Central memory CD8-positive, alpha-beta T cell (primary cell): ENCODE results near the gene MRM3.

ENCODE experiments used
- ATAC-seq: fragments of 150-1000 bp; cut with Tn5 transposase; replicated peaks from 2 replicates; pipeline ENCODE4 v1.10.0; 2022; ENCODE audit warnings: mild to moderate bottlenecking, moderate FRiP score, moderate number of reproducible peaks; ENCODE audit not compliant: poor library complexity, severe bottlenecking; ENCODE audit errors: extremely low read depth
- DNase-seq, 2 donors: peaks; one replicate each; pipeline ENCODE4 v3.0.0; 2021; ENCODE audit warnings: low spot score in 2 of 2
- H3K27ac Mint-ChIP-seq: one replicate; pipeline ENCODE4 v1.8.0; 2022; ENCODE audit warnings: low read depth, mild to moderate bottlenecking, moderate library complexity, mixed read lengths
- H3K27me3 Mint-ChIP-seq: one replicate; pipeline ENCODE4 v1.8.0; 2022; ENCODE audit warnings: mixed read lengths
- H3K36me3 Mint-ChIP-seq: one replicate; pipeline ENCODE4 v1.8.0; 2022; ENCODE audit warnings: mild to moderate bottlenecking, moderate library complexity, mixed read lengths; ENCODE audit not compliant: insufficient read depth
- H3K4me1 Mint-ChIP-seq: one replicate; pipeline ENCODE4 v1.8.0; 2022; ENCODE audit warnings: mixed read lengths
- H3K4me3 Mint-ChIP-seq: one replicate; pipeline ENCODE4 v1.8.0; 2022; ENCODE audit warnings: mild to moderate bottlenecking, moderate library complexity, mixed read lengths
- H3K9me3 Mint-ChIP-seq: one replicate; pipeline ENCODE4 v1.8.0; 2022; ENCODE audit warnings: mixed read lengths

The MRM3 gene, protein sequence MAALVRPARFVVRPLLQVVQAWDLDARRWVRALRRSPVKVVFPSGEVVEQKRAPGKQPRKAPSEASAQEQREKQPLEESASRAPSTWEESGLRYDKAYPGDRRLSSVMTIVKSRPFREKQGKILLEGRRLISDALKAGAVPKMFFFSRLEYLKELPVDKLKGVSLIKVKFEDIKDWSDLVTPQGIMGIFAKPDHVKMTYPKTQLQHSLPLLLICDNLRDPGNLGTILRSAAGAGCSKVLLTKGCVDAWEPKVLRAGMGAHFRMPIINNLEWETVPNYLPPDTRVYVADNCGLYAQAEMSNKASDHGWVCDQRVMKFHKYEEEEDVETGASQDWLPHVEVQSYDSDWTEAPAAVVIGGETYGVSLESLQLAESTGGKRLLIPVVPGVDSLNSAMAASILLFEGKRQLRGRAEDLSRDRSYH

DNA sequence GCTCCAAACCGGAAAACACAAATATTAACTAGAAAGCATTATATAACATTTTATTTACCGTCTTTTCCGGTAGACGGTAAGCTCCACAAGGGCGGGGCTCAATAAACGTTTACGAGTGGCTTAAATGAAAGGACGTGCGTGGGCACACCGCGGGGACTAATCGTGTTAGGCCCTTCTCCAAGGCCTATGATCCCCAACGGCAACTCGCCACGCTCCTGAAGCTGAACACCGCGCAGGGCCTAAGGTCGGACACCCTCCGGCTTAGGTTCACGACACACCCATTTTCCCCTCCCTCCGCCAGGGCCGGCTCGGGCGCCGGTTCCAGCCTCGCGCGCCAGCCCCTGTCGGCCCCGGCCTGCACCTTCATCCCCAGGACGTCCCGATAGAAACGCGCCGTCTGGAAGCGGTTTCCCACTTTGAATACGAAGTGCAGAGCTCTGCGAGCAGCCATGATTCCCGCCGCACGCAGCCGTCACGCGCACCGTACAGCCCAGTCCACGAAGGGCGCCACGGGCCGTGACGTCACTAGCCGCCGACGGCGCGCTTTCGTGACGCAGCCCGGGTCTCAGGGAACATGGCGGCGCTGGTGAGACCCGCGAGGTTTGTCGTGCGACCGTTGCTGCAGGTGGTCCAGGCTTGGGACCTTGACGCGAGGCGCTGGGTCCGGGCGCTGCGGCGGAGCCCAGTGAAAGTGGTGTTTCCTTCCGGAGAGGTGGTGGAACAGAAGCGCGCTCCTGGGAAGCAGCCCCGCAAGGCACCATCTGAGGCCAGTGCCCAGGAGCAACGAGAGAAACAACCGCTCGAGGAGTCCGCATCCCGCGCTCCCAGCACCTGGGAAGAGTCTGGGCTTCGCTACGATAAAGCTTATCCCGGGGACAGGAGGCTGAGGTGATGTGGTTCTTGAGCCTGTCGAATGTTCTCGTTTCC is at the start of gene MRM3, which contains the start of gene GLOD4:
TSS of gene MRM3 (plus strand) at position 549 of the 927 bp plus-strand sequence. CDS start at position 575, 26 bp downstream.
TSS of gene GLOD4 (minus strand) at position 476 of the 927 bp plus-strand sequence. CDS start at position 451, 25 bp downstream.
- H3K36me3 Mint-ChIP-seq: peaks cover 30% of the 10 kb centered on the region
- H3K4me1 Mint-ChIP-seq: peaks cover 25% of the 10 kb centered on the region
- H3K27ac Mint-ChIP-seq: peak within 1 kb of the TSS; percentile 96
- no peaks in the 10 kb centered on the region for H3K9me3 Mint-ChIP-seq
- DNase-seq: peak; percentile 95 to 97
- no peaks in the 10 kb centered on the region for H3K27me3 Mint-ChIP-seq
- ATAC-seq: peak; percentile 97
- peak within 1 kb of the TSS; percentile 97 for H3K4me3 Mint-ChIP-seq

- Mint-ChIP-seq H3K4me3 (peak overlapping the region; percentile 84), H3K9me3 (no peaks in the 10 kb centered on the region), H3K27me3 (no peaks in the 10 kb centered on the region), H3K4me1 (peaks cover 16% of the 10 kb centered on the region), H3K36me3 (peaks cover 5% of the 10 kb centered on the region), H3K27ac (peak overlapping the region; percentile 82)
- ATAC-seq (peak; percentile 35), DNase-seq (no peak)
These were observed 49.0 kb upstream of the MRM3 start for GRCh38 chr17:732902-733720.

DNA sequence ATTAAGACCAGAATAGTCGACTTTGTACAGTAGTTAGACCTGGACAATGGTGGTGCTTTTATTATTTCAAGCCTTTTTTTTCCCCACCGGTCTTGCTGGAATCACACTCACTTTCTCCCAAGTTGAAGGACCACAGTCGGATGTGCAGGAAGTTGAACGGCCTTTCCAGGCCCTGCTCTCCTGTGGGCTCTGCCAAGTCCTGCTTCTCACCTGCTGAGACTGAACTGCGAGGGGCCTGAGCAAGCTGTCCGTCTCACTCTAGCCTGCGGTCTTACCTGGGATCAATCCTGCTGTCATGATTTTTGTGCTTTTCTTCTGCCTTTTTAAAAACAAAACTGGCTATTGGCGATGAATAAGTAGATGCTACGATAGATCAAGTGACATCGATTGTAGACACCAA is 48.4 kb upstream of the MRM3 start:
- H3K4me1 Mint-ChIP-seq: peaks cover 16% of the 10 kb centered on the region
- peak overlapping the region; percentile 84 for H3K4me3 Mint-ChIP-seq
- H3K36me3 Mint-ChIP-seq: peaks cover 6% of the 10 kb centered on the region
- DNase-seq: no peak
- peak overlapping the region; percentile 82 for H3K27ac Mint-ChIP-seq
- no peak for ATAC-seq
- no peaks in the 10 kb centered on the region for H3K9me3 Mint-ChIP-seq
- H3K27me3 Mint-ChIP-seq: no peaks in the 10 kb centered on the region

- peaks cover 10% of the 10 kb centered on the region for H3K36me3 Mint-ChIP-seq
- DNase-seq (no peak), ATAC-seq (no peak)
- H3K4me1 Mint-ChIP-seq: peaks cover 21% of the 10 kb centered on the region
- H3K9me3 Mint-ChIP-seq: no peaks in the 10 kb centered on the region
- no peaks in the 10 kb centered on the region for H3K27me3 Mint-ChIP-seq
- H3K4me3 Mint-ChIP-seq: no peak overlapping the region
- no peak overlapping the region for H3K27ac Mint-ChIP-seq
These were observed 44.5 kb upstream of the MRM3 start for GRCh38 chr17:737561-738113.

GRCh38 chr17:740240-741017 is 41.7 kb upstream of the MRM3 start:
- no peak for DNase-seq
- H3K36me3 Mint-ChIP-seq: peaks cover 16% of the 10 kb centered on the region

GRCh38 chr17:742147-742793 is 39.9 kb upstream of the MRM3 start:
- DNase-seq (no peak), ATAC-seq (no peak)
- no peaks in the 10 kb centered on the region for H3K27me3 Mint-ChIP-seq
- peaks cover 19% of the 10 kb centered on the region for H3K36me3 Mint-ChIP-seq
- no peaks in the 10 kb centered on the region for H3K9me3 Mint-ChIP-seq
- peaks cover 5% of the 10 kb centered on the region for H3K4me1 Mint-ChIP-seq
- no peak overlapping the region for H3K4me3 Mint-ChIP-seq
- H3K27ac Mint-ChIP-seq: no peak overlapping the region

More at GRCh38 chr17:740240-741017, 41.7 kb upstream of the MRM3 start:
- Mint-ChIP-seq H3K4me3 (no peak overlapping the region), H3K9me3 (no peaks in the 10 kb centered on the region), H3K27ac (peak overlapping the region; percentile 47), H3K4me1 (peaks cover 5% of the 10 kb centered on the region), H3K27me3 (no peaks in the 10 kb centered on the region)
- ATAC-seq: peak; percentile 40

DNA sequence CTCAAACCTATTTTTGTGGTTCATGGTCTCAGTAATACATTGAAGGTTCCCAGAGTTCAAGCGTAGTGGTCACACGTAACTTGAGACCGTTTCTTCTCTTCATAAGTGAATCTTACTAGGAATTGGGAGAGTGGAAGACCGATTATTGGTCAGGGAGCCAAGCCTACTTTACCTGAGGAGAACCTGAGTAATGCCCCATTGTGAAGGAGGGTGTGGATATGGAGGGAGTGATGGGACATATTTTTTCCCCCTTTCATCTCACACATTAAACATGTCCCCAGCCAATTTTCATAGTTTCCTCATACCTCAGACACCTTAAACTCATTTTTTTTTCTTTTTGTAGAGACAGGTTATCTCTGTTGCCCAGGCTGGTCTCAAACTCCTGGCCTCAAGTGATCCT is 39.0 kb upstream of the MRM3 start:
- Mint-ChIP-seq H3K4me3 (no peak overlapping the region), H3K4me1 (peaks cover 9% of the 10 kb centered on the region), H3K36me3 (peaks cover 19% of the 10 kb centered on the region), H3K9me3 (no peaks in the 10 kb centered on the region), H3K27ac (no peak overlapping the region), H3K27me3 (no peaks in the 10 kb centered on the region)
- ATAC-seq: no peak
- DNase-seq: no peak

DNA sequence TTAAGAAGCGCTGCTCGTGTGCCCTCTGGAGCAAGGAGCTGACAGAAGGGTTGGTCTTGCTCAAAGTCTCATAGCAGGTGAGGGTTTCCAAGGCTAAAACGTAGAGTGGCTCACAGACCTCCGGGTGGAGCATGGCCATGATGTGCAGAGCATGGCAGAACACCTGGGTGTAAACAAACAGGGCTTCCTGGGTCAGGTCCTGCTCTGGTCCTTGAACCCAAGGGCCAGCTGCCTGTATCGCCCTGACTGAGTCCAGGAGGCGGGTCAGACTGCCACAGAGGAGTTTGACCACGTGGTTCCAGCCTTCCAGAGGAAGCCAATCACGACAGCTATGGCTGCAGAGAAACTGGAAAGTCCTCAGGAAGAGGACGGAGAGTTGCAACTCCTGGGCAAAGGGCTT is 37.2 kb upstream of the MRM3 start:
- Mint-ChIP-seq H3K4me1 (peaks cover 22% of the 10 kb centered on the region), H3K27me3 (no peaks in the 10 kb centered on the region), H3K36me3 (peaks cover 20% of the 10 kb centered on the region), H3K9me3 (no peaks in the 10 kb centered on the region), H3K27ac (no peak overlapping the region), H3K4me3 (no peak overlapping the region)
- DNase-seq (no peak), ATAC-seq (no peak)

GRCh38 chr17:745406-745805 is 36.7 kb upstream of the MRM3 start:
- H3K9me3 Mint-ChIP-seq: no peaks in the 10 kb centered on the region
- H3K27ac Mint-ChIP-seq: no peak overlapping the region
- ATAC-seq (no peak), DNase-seq (no peak)
- H3K4me3 Mint-ChIP-seq: no peak overlapping the region
- peaks cover 17% of the 10 kb centered on the region for H3K36me3 Mint-ChIP-seq
- no peaks in the 10 kb centered on the region for H3K27me3 Mint-ChIP-seq
- H3K4me1 Mint-ChIP-seq: peaks cover 24% of the 10 kb centered on the region

- H3K4me1 Mint-ChIP-seq: peaks cover 29% of the 10 kb centered on the region
- no peak overlapping the region for H3K4me3 Mint-ChIP-seq
- no peak overlapping the region for H3K27ac Mint-ChIP-seq
- ATAC-seq: no peak
- no peaks in the 10 kb centered on the region for H3K9me3 Mint-ChIP-seq
- no peaks in the 10 kb centered on the region for H3K27me3 Mint-ChIP-seq
- DNase-seq: no peak
- peaks cover 18% of the 10 kb centered on the region for H3K36me3 Mint-ChIP-seq
These were observed 36.0 kb upstream of the MRM3 start for GRCh38 chr17:746181-746580.
